ENCODE results near the gene TMPRSS3. TPM values are rescaled to one million over a fixed set of nuclear protein-coding genes. Genes with fewer than 3 reads are reported as not detected.

Gene TMPRSS3
- total and polyA plus RNA-seq, 9 of the 15 experiments (the other 6 are each of a cell fraction or from before 2014, with no cell fraction given): 0.07 TPM; not detected in 8

DNA sequence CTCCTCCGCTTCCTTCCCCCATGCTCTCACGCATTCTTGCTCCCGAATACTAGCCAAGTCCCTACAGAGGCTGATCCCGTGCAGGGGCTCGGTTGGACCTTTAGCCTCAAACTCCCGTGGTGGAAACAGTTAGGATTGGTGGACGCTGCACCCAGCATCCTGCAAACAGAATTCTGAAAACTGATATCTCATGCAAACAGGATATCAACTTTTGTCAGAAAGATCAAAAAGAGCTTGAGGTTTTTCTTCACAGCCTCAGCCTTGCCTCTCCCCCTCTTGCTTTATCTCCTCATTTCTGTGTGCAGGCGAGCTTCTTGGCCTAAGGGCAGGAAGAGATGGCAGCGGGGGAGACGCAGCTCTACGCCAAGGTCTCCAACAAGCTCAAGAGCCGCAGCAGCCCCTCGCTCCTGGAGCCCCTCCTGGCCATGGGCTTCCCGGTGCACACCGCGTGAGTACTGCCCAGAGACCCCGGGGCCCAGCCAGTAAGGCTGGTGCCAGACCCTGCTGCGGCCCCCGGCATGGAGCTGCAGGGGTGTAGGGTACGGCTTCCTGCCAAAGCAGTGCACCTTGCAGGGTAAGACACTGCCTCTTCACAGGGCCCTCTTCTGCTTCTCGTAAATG, 7.9 kb upstream of the TMPRSS3 start, which contains the start of gene UBASH3A (continued):
- TF ChIP-seq, protein P1, sequence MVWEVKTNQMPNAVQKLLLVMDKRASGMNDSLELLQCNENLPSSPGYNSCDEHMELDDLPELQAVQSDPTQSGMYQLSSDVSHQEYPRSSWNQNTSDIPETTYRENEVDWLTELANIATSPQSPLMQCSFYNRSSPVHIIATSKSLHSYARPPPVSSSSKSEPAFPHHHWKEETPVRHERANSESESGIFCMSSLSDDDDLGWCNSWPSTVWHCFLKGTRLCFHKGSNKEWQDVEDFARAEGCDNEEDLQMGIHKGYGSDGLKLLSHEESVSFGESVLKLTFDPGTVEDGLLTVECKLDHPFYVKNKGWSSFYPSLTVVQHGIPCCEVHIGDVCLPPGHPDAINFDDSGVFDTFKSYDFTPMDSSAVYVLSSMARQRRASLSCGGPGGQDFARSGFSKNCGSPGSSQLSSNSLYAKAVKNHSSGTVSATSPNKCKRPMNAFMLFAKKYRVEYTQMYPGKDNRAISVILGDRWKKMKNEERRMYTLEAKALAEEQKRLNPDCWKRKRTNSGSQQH (CRISPR knock-in tag; IDR thresholded peaks at IDR 0.05): no peak
- TF ChIP-seq KLF13 (tag; IDR thresholded peaks at IDR 0.05; ENCODE audit: borderline replicate concordance, low read depth): no peak
- peak; percentile 95 for TF ChIP-seq LEF1 (IDR thresholded peaks at IDR 0.05)
- peak; percentile 31; the same call in 1 of the 2 replicates for TF ChIP-seq ATF7 (IDR thresholded peaks at IDR 0.05)
- no peak for TF ChIP-seq TAF15 (IDR thresholded peaks at IDR 0.05; ENCODE audit: low read depth, low read length)
- no peak for TF ChIP-seq ZNF354B (CRISPR knock-in tag; IDR thresholded peaks at IDR 0.05)
- TF ChIP-seq, protein P2, sequence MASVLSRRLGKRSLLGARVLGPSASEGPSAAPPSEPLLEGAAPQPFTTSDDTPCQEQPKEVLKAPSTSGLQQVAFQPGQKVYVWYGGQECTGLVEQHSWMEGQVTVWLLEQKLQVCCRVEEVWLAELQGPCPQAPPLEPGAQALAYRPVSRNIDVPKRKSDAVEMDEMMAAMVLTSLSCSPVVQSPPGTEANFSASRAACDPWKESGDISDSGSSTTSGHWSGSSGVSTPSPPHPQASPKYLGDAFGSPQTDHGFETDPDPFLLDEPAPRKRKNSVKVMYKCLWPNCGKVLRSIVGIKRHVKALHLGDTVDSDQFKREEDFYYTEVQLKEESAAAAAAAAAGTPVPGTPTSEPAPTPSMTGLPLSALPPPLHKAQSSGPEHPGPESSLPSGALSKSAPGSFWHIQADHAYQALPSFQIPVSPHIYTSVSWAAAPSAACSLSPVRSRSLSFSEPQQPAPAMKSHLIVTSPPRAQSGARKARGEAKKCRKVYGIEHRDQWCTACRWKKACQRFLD (CRISPR knock-in tag; IDR thresholded peaks at IDR 0.05): peak; percentile 69; the same call in 1 of the 2 replicates
- TF ChIP-seq TOE1 (IDR thresholded peaks at IDR 0.05; ENCODE audit: borderline replicate concordance): no peak
- TF ChIP-seq TOE1 (CRISPR knock-in tag; IDR thresholded peaks at IDR 0.05; ENCODE audit: borderline replicate concordance, low read depth): peak; percentile 69; the same call in 1 of the 2 replicates
- no peak for TF ChIP-seq ZNF644 (tag; IDR thresholded peaks at IDR 0.05; ENCODE audit: low read depth)
- TF ChIP-seq RNF2 (IDR thresholded peaks at IDR 0.05): peak; percentile 89
- TF ChIP-seq PHF8 (IDR thresholded peaks at IDR 0.05; ENCODE audit: borderline replicate concordance, low read length): peak; percentile 37; the same call in 1 of the 2 replicates
- peak; percentile 76 for TF ChIP-seq BHLHE40 (IDR thresholded peaks at IDR 0.05; ENCODE audit: low read length)
- TF ChIP-seq, protein P3, sequence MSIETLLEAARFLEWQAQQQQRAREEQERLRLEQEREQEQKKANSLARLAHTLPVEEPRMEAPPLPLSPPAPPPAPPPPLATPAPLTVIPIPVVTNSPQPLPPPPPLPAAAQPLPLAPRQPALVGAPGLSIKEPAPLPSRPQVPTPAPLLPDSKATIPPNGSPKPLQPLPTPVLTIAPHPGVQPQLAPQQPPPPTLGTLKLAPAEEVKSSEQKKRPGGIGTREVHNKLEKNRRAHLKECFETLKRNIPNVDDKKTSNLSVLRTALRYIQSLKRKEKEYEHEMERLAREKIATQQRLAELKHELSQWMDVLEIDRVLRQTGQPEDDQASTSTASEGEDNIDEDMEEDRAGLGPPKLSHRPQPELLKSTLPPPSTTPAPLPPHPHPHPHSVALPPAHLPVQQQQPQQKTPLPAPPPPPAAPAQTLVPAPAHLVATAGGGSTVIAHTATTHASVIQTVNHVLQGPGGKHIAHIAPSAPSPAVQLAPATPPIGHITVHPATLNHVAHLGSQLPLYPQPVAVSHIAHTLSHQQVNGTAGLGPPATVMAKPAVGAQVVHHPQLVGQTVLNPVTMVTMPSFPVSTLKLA (conservative IDR thresholded peaks at IDR 0.05): peak in 1 of 2 experiments; percentile 56; a peak in 2 of 4 replicates
- TF ChIP-seq TBL1XR1 (IDR thresholded peaks at IDR 0.05; ENCODE audit: low read length in 2 of 2): peak in 1 of 2 experiments; percentile 51; a peak in 1 of 4 replicates
- TF ChIP-seq JUNB (CRISPR knock-in tag; conservative IDR thresholded peaks at IDR 0.05): no peak
- TF ChIP-seq POLR2AphosphoS5 (IDR thresholded peaks at IDR 0.05; ENCODE audit: control insufficient read depth, insufficient read depth, low read depth, low read length): peak; percentile 94
- no peak for TF ChIP-seq ZNF431 (CRISPR knock-in tag; IDR thresholded peaks at IDR 0.05)
- no peak for TF ChIP-seq YBX1 (IDR thresholded peaks at IDR 0.05)
- TF ChIP-seq STAT5A (IDR thresholded peaks at IDR 0.05; ENCODE audit: borderline replicate concordance, low read length): peak; percentile 87
- no peak for TF ChIP-seq SIRT6 (IDR thresholded peaks at IDR 0.05; ENCODE audit: low read depth, low read length)
- peak; percentile 94 for TF ChIP-seq TCF7 (IDR thresholded peaks at IDR 0.05; ENCODE audit: borderline replicate concordance)
- TF ChIP-seq ZNF695 (CRISPR knock-in tag; IDR thresholded peaks at IDR 0.05): no peak
- TF ChIP-seq BCOR (IDR thresholded peaks at IDR 0.05): peak; percentile 86
- TF ChIP-seq HDAC2 (IDR thresholded peaks at IDR 0.05): peak; percentile 92
- TF ChIP-seq ZC3H4 (CRISPR knock-in tag; IDR thresholded peaks at IDR 0.05; ENCODE audit: borderline replicate concordance): no peak
- TF ChIP-seq CXXC5 (CRISPR knock-in tag; IDR thresholded peaks at IDR 0.05): 0 out of 2 replicates have a peak, but pooled peaks have one; percentile 11
